B cell (primary cell): ENCODE measurements around the gene HLA-DQB2. TPM values are rescaled to one million over a fixed set of nuclear protein-coding genes. Genes with fewer than 3 reads are reported as not detected.

ENCODE experiments used
- ATAC-seq: fragments of 200-7000 bp; cut with Tn5 transposase; one replicate; pipeline ENCODE4 v1.10.0; 2021; ENCODE audit warnings: low read depth, mild to moderate bottlenecking, moderate number of reproducible peaks, moderate library complexity
- CTCF ChIA-PET: fragments of 350-600 bp; sonication (Branson Sonifier 250); formaldehyde crosslinking; loops from one replicate; lab custom pipeline; 2021; ENCODE audit warnings: antibody characterized with exemption, inconsistent platforms; lab: Charles Lee
- POLR2A ChIA-PET: fragments of 350-600 bp; sonication (Branson Sonifier 250); formaldehyde crosslinking; loops from one replicate; lab custom pipeline; 2021; ENCODE audit warnings: antibody characterized with exemption; lab: Charles Lee
- DNase-seq: peaks from one replicate; pipeline ENCODE4 v3.0.0; 2013
- H2AFZ ChIP-seq: 2 replicates; pipeline ENCODE4 v1.6.1; 2012; ENCODE audit warnings: mild to moderate bottlenecking, low read depth, low read length; ENCODE audit not compliant: insufficient read depth, poor library complexity, severe bottlenecking
- H3K27ac ChIP-seq, 2 donors: 1 replicate in 1 of 2; 2 replicates in 1 of 2; pipeline ENCODE4 v1.5.1; 2012 to 2013; ENCODE audit warnings: low read length in 2 of 2, mild to moderate bottlenecking in 2 of 2, moderate library complexity in 1 of 2
- H3K27me3 ChIP-seq, 4 experiments: fragments of 200-600 bp in 1 of 4; sonication (generic) in 1 of 4; replicated peaks in 1 of 4; 1 replicate in 2 of 4; 2 replicates in 2 of 4; pipeline versions ENCODE4 v1.6.1 to v1.7.0; 2013 to 2016; ENCODE audit warnings: low read length in 3 of 4, mild to moderate bottlenecking in 2 of 4, mixed read lengths in 1 of 4, moderate library complexity in 1 of 4; ENCODE audit not compliant: insufficient read depth in 4 of 4, control insufficient read depth in 3 of 4; ENCODE audit errors: control extremely low read depth in 1 of 4
- H3K36me3 ChIP-seq, 2 experiments: replicated peaks in 1 of 2; 1 replicate in 1 of 2; 2 replicates in 1 of 2; pipeline versions ENCODE4 v1.6.1 to v1.7.1; 2013; ENCODE audit warnings: low read length in 1 of 2; ENCODE audit not compliant: insufficient read depth in 2 of 2, control insufficient read depth in 1 of 2; ENCODE audit errors: control extremely low read depth in 1 of 2, extremely low read depth in 1 of 2
- H3K4me1 ChIP-seq, 2 donors: fragments of 200-600 bp in 1 of 2; sonication (generic) in 1 of 2; 1 replicate in 1 of 2; 2 replicates in 1 of 2; pipeline versions ENCODE4 v1.5.1 to v1.6.1; 2013 to 2017; ENCODE audit warnings: low read length in 2 of 2; ENCODE audit not compliant: control insufficient read depth in 2 of 2, insufficient read depth in 2 of 2
- H3K4me2 ChIP-seq: replicated peaks from 2 replicates; pipeline ENCODE3; 2012; ENCODE audit warnings: mild to moderate bottlenecking, low read depth, low read length; ENCODE audit not compliant: poor library complexity, severe bottlenecking
- H3K4me3 ChIP-seq, 5 experiments: fragments of 200-600 bp in 1 of 5; sonication (generic) in 1 of 5; 1 replicate in 3 of 5; 2 replicates in 2 of 5; pipeline versions ENCODE4 v1.5.1 to v1.7.0; 2011 to 2016; ENCODE audit warnings: low read length in 4 of 5, mild to moderate bottlenecking in 4 of 5, low read depth in 2 of 5, control low read depth in 1 of 5, moderate library complexity in 1 of 5; ENCODE audit not compliant: insufficient read depth in 1 of 5; ENCODE audit errors: control extremely low read depth in 1 of 5, extremely low read depth in 1 of 5
- H3K79me2 ChIP-seq: fragments of 200-600 bp; sonication (generic); one replicate; pipeline ENCODE4 v1.6.0; 2016; ENCODE audit warnings: low read length; ENCODE audit not compliant: control insufficient read depth, insufficient read depth
- H3K9ac ChIP-seq: fragments of 200-600 bp; sonication (generic); 2 replicates; pipeline ENCODE4 v1.6.1; 2017; ENCODE audit warnings: mild to moderate bottlenecking, low read length, moderate library complexity
- H3K9me3 ChIP-seq, 3 donors: one replicate each; pipeline versions ENCODE4 v1.6.1 to v1.7.1; 2013; ENCODE audit warnings: low read length in 2 of 3; ENCODE audit not compliant: control insufficient read depth in 2 of 3, insufficient read depth in 1 of 3; ENCODE audit errors: control extremely low read depth in 1 of 3
- H4K20me1 ChIP-seq: 2 replicates; pipeline ENCODE4 v1.6.0; 2012; ENCODE audit warnings: mild to moderate bottlenecking, low read length; ENCODE audit not compliant: insufficient read depth, control insufficient read depth, poor library complexity, severe bottlenecking
- H3K27ac Mint-ChIP-seq: one replicate; pipeline ENCODE4 v1.8.0; 2021; ENCODE audit warnings: mixed read lengths
- H3K27me3 Mint-ChIP-seq: one replicate; pipeline ENCODE4 v1.8.0; 2021; ENCODE audit warnings: mixed read lengths
- H3K4me1 Mint-ChIP-seq: one replicate; pipeline ENCODE4 v1.8.0; 2021; ENCODE audit warnings: mixed read lengths
- H3K4me3 Mint-ChIP-seq: one replicate; pipeline ENCODE4 v1.8.0; 2021; ENCODE audit warnings: mixed read lengths
- H3K9me3 Mint-ChIP-seq: one replicate; pipeline ENCODE4 v1.8.0; 2022; ENCODE audit warnings: mixed read lengths; ENCODE audit not compliant: insufficient read depth
- EZH2 ChIP-seq: IDR thresholded peaks from 2 replicates; pipeline ENCODE4 v1.6.1; 2012; ENCODE audit warnings: borderline replicate concordance, low read depth, mild to moderate bottlenecking, moderate library complexity, low read length; ENCODE audit not compliant: insufficient read depth, poor library complexity, severe bottlenecking
- whole genome bisulfite sequencing: methylation state at CpG from one replicate; pipeline ENCODE4 v1.1.5; 2013; ENCODE audit warnings: missing lambda C conversion rate; ENCODE audit not compliant: insufficient coverage; 5-methylcytosine and 5-hydroxymethylcytosine counted together
- intact Hi-C: fragments of 100-400 bp; cut with micrococcal nuclease; formaldehyde crosslinking; loops from one replicate; pipeline ENCODE4 v1.10.0; 2022
- polyA plus RNA-seq: library from polyadenylated mRNA; depleted of rRNA; stranded (reverse); fragments of >200 nt; gene quantifications from 2 replicates; pipeline ENCODE4 v1.2.3, GENCODE V29; 2012
- total RNA-seq, 2 donors: library from RNA; stranded (reverse); fragments of 120-200 nt in 1 of 2; gene quantifications; 1 replicate in 1 of 2; 2 replicates in 1 of 2; pipeline versions ENCODE4 v1.2.3 to v1.2.4, GENCODE V29; 2013 to 2022
- TF ChIP-seq, protein P1 (sequence below): fragments of 200-600 bp; IDR thresholded peaks from one replicate; pipeline ENCODE4 v1.8.0; 2022; ENCODE audit warnings: antibody characterized with exemption, mild to moderate bottlenecking

The HLA-DQB2 gene
- total and polyA plus RNA-seq, 2 donors (not counting 1 experiment from before 2014, with no cell fraction given) = 41.1 to 109 TPM

DNA sequence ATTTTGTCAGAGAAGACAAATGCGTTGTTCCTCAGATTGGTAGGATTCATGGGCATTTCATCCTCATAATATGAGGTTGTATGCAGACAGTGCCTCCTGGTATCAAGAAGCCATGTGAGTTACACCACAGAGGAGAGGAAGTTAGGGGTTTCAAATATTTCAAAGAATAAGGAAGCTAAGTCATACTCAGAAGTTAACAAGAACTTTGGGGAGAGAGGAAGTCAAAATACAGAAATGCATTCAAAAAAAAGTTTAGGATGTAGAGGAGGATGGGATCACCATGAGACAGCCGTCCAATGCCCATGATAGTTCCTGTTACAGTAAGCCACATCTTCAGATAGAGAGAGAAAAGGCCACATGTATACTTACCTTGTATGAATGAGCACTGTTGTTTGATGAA is 31.2 kb upstream of the HLA-DQB2 start:
- POLR2A ChIA-PET = no interaction called here
- intact Hi-C loops = loop anchor here (10.0 kb wide), 2 partner anchors 670 to 750 kb away; partner anchors contain the start of gene ATF6B
- H3K27ac Mint-ChIP-seq = peak overlapping the region; percentile 5

DNA sequence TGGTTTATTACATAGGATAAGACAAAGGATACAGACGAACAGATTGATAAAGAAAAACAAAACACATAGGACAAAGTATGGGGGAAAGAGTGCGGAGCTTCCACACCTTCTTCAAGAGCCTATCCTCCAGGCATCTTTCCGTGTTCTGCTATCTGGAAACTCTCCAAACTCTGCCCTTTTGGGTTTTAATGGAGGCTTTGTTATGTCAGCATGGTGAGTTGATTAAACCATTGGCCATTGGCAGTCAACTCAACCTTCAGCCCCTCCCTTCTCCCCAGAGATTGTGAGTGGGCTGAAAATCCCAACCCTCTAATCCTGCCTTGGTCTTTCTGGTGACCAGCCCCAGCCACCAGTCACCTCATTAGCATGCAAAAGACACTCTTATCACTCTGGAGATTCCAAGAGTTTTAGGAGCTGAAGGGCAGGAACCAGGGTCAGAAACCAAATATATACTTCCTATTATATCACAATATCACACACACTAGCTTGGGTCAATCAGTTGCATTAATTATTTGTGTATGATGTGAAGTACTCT is 29.6 kb upstream of the HLA-DQB2 start:
- Histone ChIP-seq H3K9me3 (no peaks in the 10 kb centered on the region), H3K79me2 (no peaks in the 10 kb centered on the region), H3K9ac (no peak overlapping the region), H3K27ac (no peak overlapping the region), H3K4me1 (peaks cover 26 to 32% of the 10 kb centered on the region in 2 donors), H3K4me2 (no peak overlapping the region), H3K27me3 (no peaks in the 10 kb centered on the region), H3K36me3 (no peaks in the 10 kb centered on the region), H2AFZ (no peak overlapping the region), H3K4me3 (no peak overlapping the region), H4K20me1 (no peaks in the 10 kb centered on the region)
- no CpG with 5 or more reads among the region's 3 CpGs for WGBS
- Mint-ChIP-seq H3K4me3 (no peak overlapping the region), H3K27me3 (no peaks in the 10 kb centered on the region), H3K9me3 (no peaks in the 10 kb centered on the region), H3K4me1 (peaks cover 38% of the 10 kb centered on the region), H3K27ac (no peak overlapping the region)
- DNase-seq (no peak), ATAC-seq (no peak)
- intact Hi-C loops = loop anchor here (10.0 kb wide), 2 partner anchors 668 to 748 kb away; partner anchors contain the start of gene ATF6B
- no peak for TF ChIP-seq EZH2
- TF ChIP-seq, protein P1, sequence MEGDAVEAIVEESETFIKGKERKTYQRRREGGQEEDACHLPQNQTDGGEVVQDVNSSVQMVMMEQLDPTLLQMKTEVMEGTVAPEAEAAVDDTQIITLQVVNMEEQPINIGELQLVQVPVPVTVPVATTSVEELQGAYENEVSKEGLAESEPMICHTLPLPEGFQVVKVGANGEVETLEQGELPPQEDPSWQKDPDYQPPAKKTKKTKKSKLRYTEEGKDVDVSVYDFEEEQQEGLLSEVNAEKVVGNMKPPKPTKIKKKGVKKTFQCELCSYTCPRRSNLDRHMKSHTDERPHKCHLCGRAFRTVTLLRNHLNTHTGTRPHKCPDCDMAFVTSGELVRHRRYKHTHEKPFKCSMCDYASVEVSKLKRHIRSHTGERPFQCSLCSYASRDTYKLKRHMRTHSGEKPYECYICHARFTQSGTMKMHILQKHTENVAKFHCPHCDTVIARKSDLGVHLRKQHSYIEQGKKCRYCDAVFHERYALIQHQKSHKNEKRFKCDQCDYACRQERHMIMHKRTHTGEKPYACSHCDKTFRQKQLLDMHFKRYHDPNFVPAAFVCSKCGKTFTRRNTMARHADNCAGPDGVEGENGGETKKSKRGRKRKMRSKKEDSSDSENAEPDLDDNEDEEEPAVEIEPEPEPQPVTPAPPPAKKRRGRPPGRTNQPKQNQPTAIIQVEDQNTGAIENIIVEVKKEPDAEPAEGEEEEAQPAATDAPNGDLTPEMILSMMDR = no peak
- CTCF ChIA-PET = interaction anchor here (0.9 to 9.6 kb wide), 11 partner anchors 8 to 746 kb away, joined by 3 to 90 read pairs (median 6); partner anchors contain the start of gene TAP2
- POLR2A ChIA-PET = interaction anchor here (0.6 kb wide), 1 partner anchor 128 kb away, joined by 3 read pairs; no protein-coding TSS in a partner anchor

More for the DNA sequence above, 31.2 kb upstream of the HLA-DQB2 start:
- TF ChIP-seq, protein P1 = no peak
- TF ChIP-seq EZH2 = no peak
- Histone ChIP-seq H3K9ac (no peak overlapping the region), H4K20me1 (no peaks in the 10 kb centered on the region), H2AFZ (peak overlapping the region; percentile 38), H3K9me3 (peaks cover 4 to 14% (median 9%) of the 10 kb centered on the region in 3 donors), H3K4me1 (peaks cover 26 to 32% of the 10 kb centered on the region in 2 donors), H3K79me2 (no peaks in the 10 kb centered on the region), H3K27ac (no peak overlapping the region), H3K36me3 (no peaks in the 10 kb centered on the region), H3K4me3 (no peak overlapping the region), H3K27me3 (no peaks in the 10 kb centered on the region), H3K4me2 (peak overlapping the region; percentile 33)
- CTCF ChIA-PET = interaction anchor here (0.7 to 9.6 kb wide), 21 partner anchors 8 to 747 kb away, joined by 3 to 90 read pairs (median 4); partner anchors contain the start of genes PSMB9, TAP1 and TAP2
- peak; percentile 52 for DNase-seq
- no peak overlapping the region for H3K4me3 Mint-ChIP-seq
- H3K27me3 Mint-ChIP-seq = no peaks in the 10 kb centered on the region
- ATAC-seq = no peak
- peaks cover 12% of the 10 kb centered on the region for H3K9me3 Mint-ChIP-seq
- H3K4me1 Mint-ChIP-seq = peaks cover 38% of the 10 kb centered on the region
- WGBS = no CpG with 5 or more reads among the region's 2 CpGs
